H1 (cell line): ENCODE results near the gene EWSR1. TPM values are rescaled to one million over a fixed set of nuclear protein-coding genes. Genes with fewer than 3 reads are reported as not detected.

Source experiments
- CTCF ChIA-PET: fragments of 300-600 bp; sonication (Branson Sonifier 250); formaldehyde crosslinking; loops from one replicate; lab custom pipeline; 2021; ENCODE audit not compliant: partially characterized antibody; lab: Charles Lee
- POLR2A ChIA-PET: fragments of 300-600 bp; sonication (Branson Sonifier 250); formaldehyde crosslinking; loops from one replicate; lab custom pipeline; 2021; ENCODE audit warnings: inconsistent platforms; ENCODE audit not compliant: partially characterized antibody; lab: Charles Lee
- DNase-seq, 2 experiments: peaks; one replicate each; pipeline versions ENCODE4 v3.0.0 to v3.0.0-alpha.2; 2010 to 2022; ENCODE audit warnings: low spot score in 2 of 2, low read depth in 1 of 2, mixed read lengths in 1 of 2
- FAIRE-seq: peaks from 2 replicates; lab custom pipeline; 2011; peaks lifted over from hg19 to GRCh38; lab: Jason Lieb, UNC
- H2AFZ ChIP-seq: 2 replicates; pipeline ENCODE4 v1.8.1; 2012; ENCODE audit warnings: low read length, inconsistent platforms
- H2AK5ac ChIP-seq: 2 replicates; pipeline ENCODE4 v1.6.1; 2013; ENCODE audit warnings: low read depth, low read length
- H2BK120ac ChIP-seq: replicated peaks from 2 replicates; pipeline ENCODE3; 2013; ENCODE audit warnings: low read depth, low read length, inconsistent platforms
- H2BK12ac ChIP-seq: 2 replicates; pipeline ENCODE4 v1.6.1; 2013; ENCODE audit warnings: low read depth, low read length
- H2BK15ac ChIP-seq: 2 replicates; pipeline ENCODE4 v1.6.1; 2013; ENCODE audit warnings: low read length
- H2BK20ac ChIP-seq: 2 replicates; pipeline ENCODE4 v1.6.1; 2013; ENCODE audit warnings: low read length
- H2BK5ac ChIP-seq: 2 replicates; pipeline ENCODE4 v1.6.1; 2013; ENCODE audit warnings: low read depth, low read length
- H3K14ac ChIP-seq: 2 replicates; pipeline ENCODE4 v1.6.1; 2013; ENCODE audit warnings: inconsistent platforms; ENCODE audit not compliant: insufficient read length
- H3K18ac ChIP-seq: 2 replicates; pipeline ENCODE4 v1.6.1; 2013; ENCODE audit warnings: low read length; ENCODE audit errors: extremely low read depth
- H3K23ac ChIP-seq: 2 replicates; pipeline ENCODE4 v1.6.1; 2013; ENCODE audit warnings: inconsistent platforms; ENCODE audit not compliant: insufficient read length
- H3K23me2 ChIP-seq: 2 replicates; pipeline ENCODE4 v1.6.1; 2013; ENCODE audit warnings: low read depth, low read length
- H3K27ac ChIP-seq: 2 replicates; pipeline ENCODE4 v1.6.1; 2011; ENCODE audit warnings: low read depth, low read length, inconsistent platforms
- H3K27me3 ChIP-seq, 4 experiments: replicated peaks in 1 of 4; 1 replicate in 1 of 4; 2 replicates in 3 of 4; pipeline versions ENCODE4 v1.6.1 to v1.8.1; 2011 to 2013; ENCODE audit warnings: low read length in 3 of 4, mild to moderate bottlenecking in 3 of 4, inconsistent platforms in 2 of 4, mixed read lengths in 2 of 4, moderate library complexity in 1 of 4; ENCODE audit not compliant: control insufficient read depth in 3 of 4, insufficient read depth in 3 of 4; ENCODE audit errors: extremely low read depth in 1 of 4
- H3K36me3 ChIP-seq, 4 experiments: 2 replicates each; pipeline versions ENCODE4 v1.6.1 to v1.8.1; 2011 to 2013; ENCODE audit warnings: mild to moderate bottlenecking in 4 of 4, low read length in 3 of 4, moderate library complexity in 2 of 4, control low read depth in 1 of 4, inconsistent platforms in 1 of 4; ENCODE audit not compliant: insufficient read depth in 4 of 4, control insufficient read depth in 2 of 4
- H3K4ac ChIP-seq: replicated peaks from 2 replicates; pipeline ENCODE3; 2013; ENCODE audit warnings: low read length, low read depth, mixed read lengths, inconsistent platforms; ENCODE audit not compliant: insufficient read length
- H3K4me1 ChIP-seq, 4 experiments: replicated peaks in 1 of 4; 1 replicate in 1 of 4; 2 replicates in 3 of 4; pipeline versions ENCODE4 v1.6.1 to v1.8.1; 2011 to 2013; ENCODE audit warnings: low read length in 3 of 4, inconsistent platforms in 2 of 4, mixed read lengths in 1 of 4; ENCODE audit not compliant: insufficient read depth in 4 of 4, control insufficient read depth in 3 of 4
- H3K4me2 ChIP-seq, 2 experiments: 2 replicates each; pipeline versions ENCODE4 v1.6.1 to v1.8.1; 2011 to 2013; ENCODE audit warnings: low read depth in 2 of 2, low read length in 2 of 2, control low read depth in 1 of 2, inconsistent platforms in 1 of 2, mild to moderate bottlenecking in 1 of 2; ENCODE audit not compliant: insufficient read depth in 1 of 2
- H3K4me3 ChIP-seq, 4 experiments: fragments of 200-600, 300-600 bp in 1 of 4; sonication (generic), shearing (Covaris generic), sonication (Bioruptor Twin) in 1 of 4; 2 replicates each; pipeline versions ENCODE4 v1.5.1 to v1.8.1; 2011 to 2016; ENCODE audit warnings: low read length in 4 of 4, low read depth in 3 of 4, control low read depth in 2 of 4, inconsistent platforms in 2 of 4, mild to moderate bottlenecking in 2 of 4, mixed read lengths in 1 of 4, moderate library complexity in 1 of 4; ENCODE audit not compliant: insufficient read depth in 2 of 4; ENCODE audit errors: extremely low read depth in 1 of 4
- H3K56ac ChIP-seq: replicated peaks from 2 replicates; pipeline ENCODE3; 2013; ENCODE audit warnings: low read depth, mild to moderate bottlenecking, mixed read lengths, low read length, inconsistent platforms; ENCODE audit not compliant: insufficient read length
- H3K79me1 ChIP-seq: 2 replicates; pipeline ENCODE4 v1.6.1; 2013; ENCODE audit warnings: low read depth, low read length, control low read depth
- H3K79me2 ChIP-seq, 2 experiments: 2 replicates each; pipeline versions ENCODE4 v1.6.1 to v1.8.1; 2012 to 2013; ENCODE audit warnings: low read length in 2 of 2, mild to moderate bottlenecking in 2 of 2, inconsistent platforms in 1 of 2; ENCODE audit not compliant: insufficient read depth in 2 of 2, control insufficient read depth in 1 of 2
- H3K9ac ChIP-seq, 4 experiments: replicated peaks in 1 of 4; 1 replicate in 1 of 4; 2 replicates in 3 of 4; pipeline versions ENCODE4 v1.6.1 to v1.8.1; 2011 to 2013; ENCODE audit warnings: low read depth in 3 of 4, low read length in 3 of 4, control low read depth in 2 of 4, mild to moderate bottlenecking in 2 of 4, moderate library complexity in 2 of 4, inconsistent platforms in 1 of 4; ENCODE audit errors: extremely low read depth in 1 of 4
- H3K9me3 ChIP-seq, 2 experiments: 2 replicates each; pipeline versions ENCODE4 v1.6.1 to v1.8.1; 2012 to 2013; ENCODE audit warnings: mild to moderate bottlenecking in 2 of 2, moderate library complexity in 2 of 2, control low read depth in 1 of 2, inconsistent platforms in 1 of 2, low read depth in 1 of 2, low read length in 1 of 2, mixed read lengths in 1 of 2; ENCODE audit not compliant: insufficient read depth in 2 of 2
- H4K20me1 ChIP-seq, 2 experiments: replicated peaks in 1 of 2; 2 replicates each; pipeline versions ENCODE3 to v1.8.1; 2011 to 2013; ENCODE audit warnings: inconsistent platforms in 2 of 2, low read length in 2 of 2, mild to moderate bottlenecking in 1 of 2; ENCODE audit not compliant: insufficient read depth in 2 of 2, control insufficient read depth in 1 of 2
- H4K5ac ChIP-seq: 2 replicates; pipeline ENCODE4 v1.6.1; 2013; ENCODE audit warnings: low read length, low read depth, mixed read lengths, inconsistent platforms; ENCODE audit not compliant: insufficient read length
- H4K8ac ChIP-seq: 2 replicates; pipeline ENCODE4 v1.8.0; 2013; ENCODE audit warnings: mild to moderate bottlenecking, moderate library complexity, low read length, inconsistent platforms; ENCODE audit not compliant: insufficient read depth; ENCODE audit errors: extremely low read depth
- H4K91ac ChIP-seq: replicated peaks from 2 replicates; pipeline ENCODE3; 2013; ENCODE audit warnings: low read length, mixed read lengths, inconsistent platforms; ENCODE audit not compliant: insufficient read length
- EGR1 ChIP-seq: IDR thresholded peaks from 2 replicates; pipeline ENCODE4 v1.6.1; 2011; ENCODE audit warnings: low read depth, low read length, borderline replicate concordance
- SRF ChIP-seq: IDR thresholded peaks from 2 replicates; pipeline ENCODE4 v1.6.1; 2011; ENCODE audit warnings: mild to moderate bottlenecking, low read depth, low read length, moderate library complexity
- TCF12 ChIP-seq: IDR thresholded peaks from 2 replicates; pipeline ENCODE4 v1.6.1; 2011; ENCODE audit warnings: low read depth, mild to moderate bottlenecking, low read length
- polyA plus RNA-seq, 7 experiments: library from polyadenylated mRNA; depleted of rRNA in 3 of 7; stranded (reverse) in 5 of 7; unstranded in 2 of 7; fragments of >200 nt in 5 of 7; fragments of 200-250 nt in 2 of 7; gene quantifications; 1 replicate in 5 of 7; 2 replicates in 1 of 7; 4 replicates in 1 of 7; pipeline versions ENCODE4 v1.2.1 to v1.2.3, GENCODE V29; 2011 to 2013; ENCODE audit warnings: missing spikeins in 2 of 7, mixed read lengths in 2 of 7
- total RNA-seq: library from RNA; stranded (reverse); fragmentation: NEBNext Ultra II Directional; extraction: Animal tissue kit (Norgen Biotek cat#: 25700); gene quantifications from 2 replicates; pipeline ENCODE4 v1.2.1, GENCODE V29; 2021

The EWSR1 gene
- total and polyA plus RNA-seq, 2 of the 8 experiments (the other 6 are each of a cell fraction or from before 2014, with no cell fraction given), result 387 to 930 TPM

GRCh38 chr22:29345932-29346331, 77.9 kb downstream of the EWSR1 start:
- DNase-seq (no peak), FAIRE-seq (no peak)
- Histone ChIP-seq H2BK12ac (no peak overlapping the region), H3K79me2 (no peaks in the 10 kb centered on the region), H3K56ac (no peak overlapping the region), H3K23ac (no peak overlapping the region), H2AFZ (no peak overlapping the region), H2BK5ac (no peak overlapping the region), H3K36me3 (peaks cover 11 to 41% (median 29%) of the 10 kb centered on the region in 4 experiments; a peak in 7 of 8 replicates), H3K79me1 (no peaks in the 10 kb centered on the region), H2BK120ac (no peak overlapping the region), H4K20me1 (peaks cover 1 to 9% of the 10 kb centered on the region in 2 experiments), H4K5ac (no peak overlapping the region), H3K9ac (no peak overlapping the region), H3K18ac (no peak overlapping the region), H2BK15ac (no peak overlapping the region), H3K4me1 (no peaks in the 10 kb centered on the region), H3K14ac (no peak overlapping the region), H3K4me3 (no peak overlapping the region), H3K23me2 (no peaks in the 10 kb centered on the region), H3K9me3 (no peaks in the 10 kb centered on the region), H4K91ac (no peak overlapping the region), H3K4ac (no peak overlapping the region), H2BK20ac (no peak overlapping the region), H3K27me3 (no peaks in the 10 kb centered on the region), H3K4me2 (no peak overlapping the region), H2AK5ac (no peak overlapping the region), H3K27ac (no peak overlapping the region), H4K8ac (no peak overlapping the region)
- ChIA-PET CTCF (interaction anchor here (0.5 to 1.5 kb wide), 4 partner anchors 13 to 176 kb away, joined by 3 to 5 read pairs (median 3); no protein-coding TSS in a partner anchor), POLR2A (interaction anchor here (0.6 to 2.4 kb wide), 2 partner anchors 9 to 79 kb away, joined by 3 to 7 read pairs; no protein-coding TSS in a partner anchor)
- TF ChIP-seq SRF, result no peak
- no peak for TF ChIP-seq EGR1
- no peak for TF ChIP-seq TCF12
